Activated T-helper 1 cell treated with anti-CD3 and anti-CD28 coated beads, Interleukin-2, amount 50 U/mL, for 16 hours (primary cell): ENCODE results near the gene USP24.

ENCODE experiments used
- DNase-seq, 2 donors: peaks; one replicate each; pipeline ENCODE4 v3.0.0-alpha.2; 2020; ENCODE audit warnings: low read depth in 1 of 2, low spot score in 1 of 2

USP24 gene

GRCh38 chr1:55159571-55159970 lies 55.6 kb downstream of the USP24 start:
- no peak for DNase-seq

- DNase-seq: no peak
Measured at GRCh38 chr1:55156608-55157007, 58.6 kb downstream of the USP24 start.

- no peak for DNase-seq
Measured at GRCh38 chr1:55156093-55156492, 59.1 kb downstream of the USP24 start.

- DNase-seq: no peak
Measured at GRCh38 chr1:55155522-55155921, 59.6 kb downstream of the USP24 start.

GRCh38 chr1:55154616-55155015 lies 60.5 kb downstream of the USP24 start:
- DNase-seq: no peak

GRCh38 chr1:55153031-55153430 lies 62.1 kb downstream of the USP24 start:
- DNase-seq: no peak

- DNase-seq: no peak
Measured at GRCh38 chr1:55150880-55151588, 64.1 kb downstream of the USP24 start.

- DNase-seq: no peak
Measured at GRCh38 chr1:55148676-55149075, 66.5 kb downstream of the USP24 start.

- DNase-seq: no peak
Measured at GRCh38 chr1:55147524-55147923, 67.6 kb downstream of the USP24 start.

GRCh38 chr1:55146781-55147180 lies 68.4 kb downstream of the USP24 start:
- DNase-seq: no peak

GRCh38 chr1:55144886-55145285 lies 70.3 kb downstream of the USP24 start:
- DNase-seq: no peak

- DNase-seq: no peak
Measured at GRCh38 chr1:55143684-55144083, 71.5 kb downstream of the USP24 start.

GRCh38 chr1:55141295-55141893 lies 73.8 kb downstream of the USP24 start:
- DNase-seq: no peak

- DNase-seq: peak; percentile 17 to 43
Measured at GRCh38 chr1:55140546-55140983, 74.6 kb downstream of the USP24 start.

GRCh38 chr1:55140137-55140536 lies 75.0 kb downstream of the USP24 start:
- no peak for DNase-seq

- DNase-seq: no peak
Measured at GRCh38 chr1:55138823-55139222, 76.3 kb downstream of the USP24 start.

GRCh38 chr1:55134152-55134808 lies 80.9 kb downstream of the USP24 start:
- DNase-seq: no peak

GRCh38 chr1:55131801-55132200 lies 83.4 kb downstream of the USP24 start:
- DNase-seq: no peak

GRCh38 chr1:55131218-55131617 lies 83.9 kb downstream of the USP24 start:
- no peak for DNase-seq

GRCh38 chr1:55129194-55129728 lies 85.9 kb downstream of the USP24 start:
- no peak for DNase-seq

GRCh38 chr1:55128418-55128995 lies 86.7 kb downstream of the USP24 start:
- no peak for DNase-seq

- no peak for DNase-seq
Measured at GRCh38 chr1:55127827-55128343, 87.3 kb downstream of the USP24 start.
